IMR-90 (cell line): ENCODE results near the gene HNRNPUL1. TPM values are rescaled to one million over a fixed set of nuclear protein-coding genes. Genes with fewer than 3 reads are reported as not detected.

Experiments used
- ATAC-seq: fragments of 200-7000 bp; cut with Tn5 transposase; 2 replicates; pipeline ENCODE4 v1.9.1; 2020; ENCODE audit warnings: low read depth, mild to moderate bottlenecking, moderate library complexity
- BruUV-seq: library from RNA; stranded (reverse); fragments of 400-500 nt; replicated peaks from 2 replicates; lab custom pipeline; 2021; lab: Mats Ljungman, UMichigan
- CTCF ChIA-PET: fragments of 300-600 bp; formaldehyde crosslinking; extraction: SDS; loops from one replicate; lab custom pipeline; 2021; ENCODE audit warnings: antibody characterized with exemption; lab: Yijun Ruan, JAX
- POLR2A ChIA-PET: fragments of 300-600 bp; sonication (Branson Sonifier 250); formaldehyde crosslinking; loops from one replicate; lab custom pipeline; 2022; ENCODE audit warnings: antibody characterized with exemption; ENCODE audit not compliant: unreplicated experiment; lab: Charles Lee
- DNase-seq: peaks from one replicate; pipeline ENCODE4 v3.0.0; 2013
- H2AFZ ChIP-seq: replicated peaks from 2 replicates; pipeline ENCODE3; 2013; ENCODE audit warnings: low read length, mild to moderate bottlenecking; ENCODE audit not compliant: poor library complexity
- H2AK5ac ChIP-seq: 2 replicates; pipeline ENCODE4 v1.6.1; 2013; ENCODE audit warnings: low read depth, low read length, inconsistent platforms
- H2AK9ac ChIP-seq: replicated peaks from 2 replicates; pipeline ENCODE3; 2013; ENCODE audit warnings: mild to moderate bottlenecking, low read depth, low read length, moderate library complexity; ENCODE audit not compliant: poor library complexity
- H2BK120ac ChIP-seq: 2 replicates; pipeline ENCODE4 v1.6.1; 2013; ENCODE audit warnings: low read depth, low read length, inconsistent platforms
- H2BK15ac ChIP-seq: 3 replicates; pipeline ENCODE4 v1.6.1; 2013; ENCODE audit warnings: low read depth, low read length, inconsistent platforms
- H2BK20ac ChIP-seq: 2 replicates; pipeline ENCODE4 v1.6.1; 2013; ENCODE audit warnings: low read depth, mild to moderate bottlenecking, inconsistent platforms, low read length, moderate library complexity
- H2BK5ac ChIP-seq: 2 replicates; pipeline ENCODE4 v1.6.1; 2013; ENCODE audit warnings: mild to moderate bottlenecking, low read depth, low read length, inconsistent platforms; ENCODE audit not compliant: poor library complexity, severe bottlenecking
- H3K14ac ChIP-seq: replicated peaks from 2 replicates; pipeline ENCODE4 v1.6.1; 2013; ENCODE audit warnings: low read depth, low read length, inconsistent platforms
- H3K18ac ChIP-seq: 2 replicates; pipeline ENCODE4 v1.6.1; 2013; ENCODE audit warnings: low read depth, low read length, control low read depth
- H3K23ac ChIP-seq: 2 replicates; pipeline ENCODE4 v1.6.1; 2013; ENCODE audit warnings: low read depth, low read length, inconsistent platforms
- H3K27ac ChIP-seq: 2 replicates; pipeline ENCODE4 v1.5.1; 2013; ENCODE audit warnings: mild to moderate bottlenecking, control low read depth, low read length; ENCODE audit not compliant: insufficient read depth
- H3K27me3 ChIP-seq: 2 replicates; pipeline ENCODE4 v1.6.1; 2013; ENCODE audit warnings: low read length; ENCODE audit not compliant: control insufficient read depth, insufficient read depth
- H3K36me3 ChIP-seq: 2 replicates; pipeline ENCODE4 v1.6.1; 2013; ENCODE audit warnings: low read length, mixed read lengths; ENCODE audit not compliant: control insufficient read depth, insufficient read depth
- H3K4ac ChIP-seq: 2 replicates; pipeline ENCODE4 v1.6.1; 2013; ENCODE audit warnings: low read depth, low read length, inconsistent platforms
- H3K4me1 ChIP-seq: 2 replicates; pipeline ENCODE4 v1.6.1; 2013; ENCODE audit warnings: low read length, mixed read lengths; ENCODE audit not compliant: control insufficient read depth, insufficient read depth
- H3K4me2 ChIP-seq: 2 replicates; pipeline ENCODE4 v1.6.1; 2013; ENCODE audit warnings: low read depth, mild to moderate bottlenecking, control low read depth, low read length, moderate library complexity
- H3K4me3 ChIP-seq: 2 replicates; pipeline ENCODE4 v1.5.1; 2013; ENCODE audit warnings: low read depth, mild to moderate bottlenecking, control low read depth, low read length, moderate library complexity; ENCODE audit not compliant: insufficient read depth
- H3K56ac ChIP-seq: 2 replicates; pipeline ENCODE4 v1.6.1; 2013; ENCODE audit warnings: low read length, inconsistent platforms; ENCODE audit not compliant: insufficient read depth; ENCODE audit errors: extremely low read depth
- H3K79me1 ChIP-seq, 2 experiments: 2 replicates each; pipeline ENCODE4 v1.6.1; 2013; ENCODE audit warnings: low read length in 2 of 2, inconsistent platforms in 1 of 2, low read depth in 1 of 2
- H3K9ac ChIP-seq: 2 replicates; pipeline ENCODE4 v1.6.1; 2013; ENCODE audit warnings: low read depth, low read length, control low read depth
- H3K9me1 ChIP-seq: 2 replicates; pipeline ENCODE4 v1.6.1; 2013; ENCODE audit warnings: low read length, inconsistent platforms; ENCODE audit not compliant: insufficient read depth
- H3K9me3 ChIP-seq: 2 replicates; pipeline ENCODE4 v1.6.1; 2013; ENCODE audit warnings: low read length; ENCODE audit not compliant: control insufficient read depth, insufficient read depth
- H4K20me1 ChIP-seq: 2 replicates; pipeline ENCODE4 v1.6.1; 2013; ENCODE audit warnings: low read length, inconsistent platforms; ENCODE audit not compliant: insufficient read depth
- H4K5ac ChIP-seq: 2 replicates; pipeline ENCODE4 v1.6.1; 2013; ENCODE audit warnings: mild to moderate bottlenecking, low read depth, low read length, control low read depth
- H4K8ac ChIP-seq, 2 experiments: 2 replicates each; pipeline ENCODE4 v1.6.1; 2013; ENCODE audit warnings: low read depth in 2 of 2, low read length in 2 of 2, control low read depth in 1 of 2, inconsistent platforms in 1 of 2
- H4K91ac ChIP-seq: 2 replicates; pipeline ENCODE4 v1.6.1; 2013; ENCODE audit warnings: low read depth, low read length, inconsistent platforms; ENCODE audit not compliant: insufficient read depth
- MAFK ChIP-seq: IDR thresholded peaks from 2 replicates; pipeline ENCODE4 v1.6.1; 2012; ENCODE audit warnings: low read depth, low read length, improper control_type of control experiment
- MAZ ChIP-seq: IDR thresholded peaks from 2 replicates; pipeline ENCODE4 v1.6.1; 2012; ENCODE audit warnings: low read depth, mild to moderate bottlenecking, low read length, improper control_type of control experiment, moderate library complexity, borderline replicate concordance
- NFE2L2 ChIP-seq: fragments of 150-350 bp; IDR thresholded peaks from 2 replicates; pipeline ENCODE4 v1.6.1; 2016; ENCODE audit warnings: low read depth, mild to moderate bottlenecking, low read length
- WGBS, 2 experiments: methylation state at CpG; one replicate each; pipeline versions ENCODE4 v1.1.5 to v1.1.7; 2013; ENCODE audit warnings: missing lambda C conversion rate in 2 of 2; ENCODE audit not compliant: insufficient read length in 1 of 2; ENCODE audit errors: extremely low coverage in 2 of 2; 5-methylcytosine and 5-hydroxymethylcytosine counted together
- dilution Hi-C: fragments of 300-500 bp; cut with HindIII; formaldehyde crosslinking; loops from one replicate; pipeline ENCODE4 v1.14.3; 2018; ENCODE audit warnings: low sequenced_read_pairs; ENCODE audit not compliant: unreplicated experiment
- in situ Hi-C: fragments of 300-500 bp; cut with MboI; formaldehyde crosslinking; loops from 3 replicates; pipeline ENCODE4 v1.14.3; 2019; ENCODE audit warnings: low sequenced_read_pairs, inconsistent platforms, mixed read lengths
- intact Hi-C: fragments of 100-400 bp; cut with micrococcal nuclease; formaldehyde crosslinking; loops from 2 replicates; pipeline ENCODE4 v1.10.0; 2022
- polyA plus RNA-seq, 3 experiments: library from polyadenylated mRNA; depleted of rRNA; stranded (reverse); fragments of >200 nt; gene quantifications; 2 replicates each; pipeline ENCODE4 v1.2.3, GENCODE V29; 2012; ENCODE audit warnings: low replicate concordance in 1 of 3
- total RNA-seq: library from RNA; depleted of rRNA; stranded (reverse); fragments of >200 nt; gene quantifications from 2 replicates; pipeline ENCODE4 v1.2.3, GENCODE V29; 2012

The HNRNPUL1 gene
- total and polyA plus RNA-seq, 2 of the 4 experiments (the other 2 are of a cell fraction) = 50.7 to 67.3 TPM

DNA sequence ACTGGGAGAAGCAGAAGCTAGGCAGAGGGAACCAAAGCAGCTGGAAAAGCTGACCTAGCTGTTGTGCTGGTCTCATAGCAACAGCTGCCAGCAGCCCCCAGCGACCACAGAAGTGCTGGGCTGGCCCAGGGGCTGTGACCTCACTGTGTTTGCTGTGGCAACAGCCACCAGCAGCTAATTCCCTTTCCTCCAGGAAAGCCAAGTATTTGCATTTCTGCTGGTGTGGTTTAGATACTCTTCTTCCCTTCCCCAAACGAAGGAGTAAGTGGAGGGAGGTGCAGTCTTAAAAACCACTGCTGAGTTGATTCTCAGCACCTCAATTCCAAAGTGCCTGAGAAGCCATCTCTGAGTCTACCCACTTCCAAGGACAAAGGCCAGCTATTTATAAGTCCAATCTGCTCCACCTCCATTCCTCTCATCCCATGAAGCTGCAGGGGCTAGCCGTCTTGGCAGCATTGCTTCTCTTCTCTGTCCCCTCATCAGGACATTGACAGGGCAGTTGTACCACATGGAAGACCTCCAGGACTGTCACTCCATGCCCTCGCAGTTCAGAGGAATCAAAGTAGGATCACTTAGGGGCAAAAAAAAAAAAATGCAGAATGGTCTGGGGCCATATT lies 34.3 kb downstream of the HNRNPUL1 start:
- BruUV-seq = no TSS peak
- H4K8ac ChIP-seq = no peak overlapping the region
- H3K4me2 ChIP-seq = no peak overlapping the region; the same call in 1 of the 2 replicates
- H3K23ac ChIP-seq = peak overlapping the region; percentile 40; the same call in 1 of the 2 replicates
- CTCF ChIA-PET = interaction anchor here (0.6 to 1.5 kb wide), 3 partner anchors 9 to 86 kb away, joined by 3 to 4 read pairs (median 4); no protein-coding TSS in a partner anchor
- no peak overlapping the region for H4K91ac ChIP-seq
- DNase-seq (peak; percentile 82), ATAC-seq (peak; percentile 55)
- H3K9ac ChIP-seq = no peak overlapping the region
- H2BK5ac ChIP-seq = no peak overlapping the region
- H4K20me1 ChIP-seq = peaks cover 59% of the 10 kb centered on the region
- no peak overlapping the region for H2BK20ac ChIP-seq
- in situ Hi-C loops (no loop called here), intact Hi-C loops (no loop called here), dilution Hi-C loops (no loop called here)
- peak overlapping the region; percentile 44 for H2AK9ac ChIP-seq
- no peak overlapping the region for H3K27ac ChIP-seq
- peaks cover 24% of the 10 kb centered on the region for H3K4me1 ChIP-seq
- WGBS, 2 experiments = no CpG with 5 or more reads among the region's 4 CpGs
- no peak overlapping the region for H2BK15ac ChIP-seq
- no peak overlapping the region for H3K4me3 ChIP-seq
- no peaks in the 10 kb centered on the region for H3K9me3 ChIP-seq
- H2AFZ ChIP-seq = no peak overlapping the region
- peaks cover 77% of the 10 kb centered on the region for H3K36me3 ChIP-seq
- H3K4ac ChIP-seq = no peak overlapping the region
- H3K14ac ChIP-seq = peak overlapping the region; percentile 10; the same call in 1 of the 2 replicates
- no peak overlapping the region for H3K56ac ChIP-seq
- peaks cover 25% of the 10 kb centered on the region for H3K9me1 ChIP-seq
- H3K79me1 ChIP-seq = peaks cover 54 to 80% of the 10 kb centered on the region in 2 experiments
- H3K18ac ChIP-seq = no peak overlapping the region
- H2AK5ac ChIP-seq = no peak overlapping the region; the same call in 1 of the 2 replicates
- POLR2A ChIA-PET = no interaction called here
- no peak overlapping the region for H2BK120ac ChIP-seq
- TF ChIP-seq MAFK (peak; percentile 75), MAZ (peak; percentile 59; the same call in 1 of the 2 replicates), NFE2L2 (no peak)
- no peak overlapping the region for H4K5ac ChIP-seq
- no peaks in the 10 kb centered on the region for H3K27me3 ChIP-seq
